Testis (tissue), 2 donors: ENCODE measurements around the gene BACH2.

Experiments
- POLR2A ChIP-seq: fragments of 450-650 bp; IDR thresholded peaks from one replicate; pipeline ENCODE4 v1.6.1; 2017; ENCODE audit warnings: antibody characterized with exemption, mild to moderate bottlenecking, moderate library complexity
- TF ChIP-seq, protein P1 (sequence below), 3 experiments: fragments of 450-650 bp in 2 of 3; fragments of 200-600 bp in 1 of 3; sonication (generic) in 1 of 3; IDR thresholded peaks; one replicate each; pipeline ENCODE4 v1.5.1; 2016 to 2019; ENCODE audit warnings: antibody characterized with exemption in 3 of 3, mild to moderate bottlenecking in 2 of 3, moderate library complexity in 1 of 3

- no peak for TF ChIP-seq POLR2A
- TF ChIP-seq, protein P1, sequence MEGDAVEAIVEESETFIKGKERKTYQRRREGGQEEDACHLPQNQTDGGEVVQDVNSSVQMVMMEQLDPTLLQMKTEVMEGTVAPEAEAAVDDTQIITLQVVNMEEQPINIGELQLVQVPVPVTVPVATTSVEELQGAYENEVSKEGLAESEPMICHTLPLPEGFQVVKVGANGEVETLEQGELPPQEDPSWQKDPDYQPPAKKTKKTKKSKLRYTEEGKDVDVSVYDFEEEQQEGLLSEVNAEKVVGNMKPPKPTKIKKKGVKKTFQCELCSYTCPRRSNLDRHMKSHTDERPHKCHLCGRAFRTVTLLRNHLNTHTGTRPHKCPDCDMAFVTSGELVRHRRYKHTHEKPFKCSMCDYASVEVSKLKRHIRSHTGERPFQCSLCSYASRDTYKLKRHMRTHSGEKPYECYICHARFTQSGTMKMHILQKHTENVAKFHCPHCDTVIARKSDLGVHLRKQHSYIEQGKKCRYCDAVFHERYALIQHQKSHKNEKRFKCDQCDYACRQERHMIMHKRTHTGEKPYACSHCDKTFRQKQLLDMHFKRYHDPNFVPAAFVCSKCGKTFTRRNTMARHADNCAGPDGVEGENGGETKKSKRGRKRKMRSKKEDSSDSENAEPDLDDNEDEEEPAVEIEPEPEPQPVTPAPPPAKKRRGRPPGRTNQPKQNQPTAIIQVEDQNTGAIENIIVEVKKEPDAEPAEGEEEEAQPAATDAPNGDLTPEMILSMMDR (IDR thresholded peaks at IDR 0.05) = no peak
Measured at GRCh38 chr6:90285611-90286381, 10.8 kb downstream of the BACH2 start.
